GM18499 (cell line): ENCODE results near the gene ATXN1.

ENCODE experiments used
- ATAC-seq: cut with Tn5 transposase; IDR thresholded peaks from one replicate; pipeline ENCODE4 v1.9.1; 2021; ENCODE audit warnings: moderate number of reproducible peaks; ENCODE audit not compliant: insufficient read depth, unreplicated experiment

Gene ATXN1

GRCh38 chr6:16749516-16750485 is 11.5 kb downstream of the ATXN1 start:
- ATAC-seq: no peak

- ATAC-seq: no peak
Measured at GRCh38 chr6:16748025-16748319, 13.3 kb downstream of the ATXN1 start.

- no peak for ATAC-seq
Measured at GRCh38 chr6:16747232-16748024, 13.8 kb downstream of the ATXN1 start.

- no peak for ATAC-seq
Measured at GRCh38 chr6:16746812-16747211, 14.4 kb downstream of the ATXN1 start.

GRCh38 chr6:16746401-16746800 is 14.9 kb downstream of the ATXN1 start:
- no peak for ATAC-seq

GRCh38 chr6:16743664-16744210 is 17.5 kb downstream of the ATXN1 start:
- ATAC-seq: no peak

- no peak for ATAC-seq
Measured at GRCh38 chr6:16742116-16742515, 19.1 kb downstream of the ATXN1 start.

DNA sequence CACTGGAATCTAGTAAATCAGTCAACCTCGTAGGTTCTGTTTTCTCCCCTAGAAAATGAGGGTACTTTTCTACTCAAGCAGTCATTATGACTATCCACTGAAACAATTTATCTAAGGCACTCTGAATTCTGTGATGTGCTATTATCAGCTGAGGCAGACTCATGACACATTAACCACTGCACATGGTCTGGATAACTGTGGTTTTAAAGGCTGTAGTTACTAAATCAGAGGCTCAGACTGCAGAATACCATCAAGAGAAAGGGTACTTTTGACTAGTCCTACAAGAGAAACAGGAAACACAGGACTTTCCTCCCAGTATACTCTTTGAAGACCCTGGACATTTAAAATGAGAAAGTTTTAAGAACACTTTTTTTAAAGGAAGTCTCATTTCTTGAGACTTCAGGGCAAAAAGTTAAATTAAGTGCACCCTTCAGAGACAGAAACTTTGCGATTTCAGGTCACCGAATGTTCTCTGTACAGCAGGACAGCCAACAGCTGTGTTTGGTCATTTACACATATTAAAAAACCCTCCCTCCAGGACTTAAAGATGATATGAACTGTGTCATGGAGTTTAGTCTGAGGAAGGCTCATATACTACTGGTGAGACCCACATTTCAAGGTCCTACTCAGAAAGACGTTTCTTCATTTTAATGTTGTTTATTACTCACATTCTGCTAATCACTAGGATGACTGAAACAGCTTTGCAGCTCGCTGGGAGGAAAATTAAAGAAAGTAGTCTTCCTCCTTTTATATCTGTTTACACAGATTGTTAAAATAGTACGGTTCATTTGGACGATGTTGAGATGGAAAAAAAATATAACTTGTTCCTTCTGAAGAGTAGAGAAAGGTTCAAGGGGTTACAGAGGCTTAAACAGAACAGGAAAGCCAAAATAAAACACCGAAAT is 19.9 kb downstream of the ATXN1 start:
- no peak for ATAC-seq

DNA sequence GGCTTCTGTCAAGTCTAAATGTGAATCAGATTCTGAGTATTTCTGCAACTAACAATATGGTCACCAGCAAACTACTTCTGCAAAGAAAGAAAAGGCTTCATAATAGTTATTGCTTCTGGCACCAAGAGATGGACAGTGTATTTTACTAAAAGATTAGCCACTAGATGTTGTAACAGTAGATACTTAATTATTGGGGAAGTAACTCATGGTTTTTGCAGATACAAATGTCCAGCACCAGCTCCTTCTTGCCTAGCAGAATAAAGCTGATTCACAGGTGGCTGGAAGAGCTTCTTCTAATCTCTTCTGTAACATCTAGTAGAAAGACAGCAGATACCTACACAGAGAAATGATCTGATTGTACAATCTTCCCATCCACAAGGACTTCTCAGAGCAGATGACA is 21.2 kb downstream of the ATXN1 start:
- no peak for ATAC-seq

DNA sequence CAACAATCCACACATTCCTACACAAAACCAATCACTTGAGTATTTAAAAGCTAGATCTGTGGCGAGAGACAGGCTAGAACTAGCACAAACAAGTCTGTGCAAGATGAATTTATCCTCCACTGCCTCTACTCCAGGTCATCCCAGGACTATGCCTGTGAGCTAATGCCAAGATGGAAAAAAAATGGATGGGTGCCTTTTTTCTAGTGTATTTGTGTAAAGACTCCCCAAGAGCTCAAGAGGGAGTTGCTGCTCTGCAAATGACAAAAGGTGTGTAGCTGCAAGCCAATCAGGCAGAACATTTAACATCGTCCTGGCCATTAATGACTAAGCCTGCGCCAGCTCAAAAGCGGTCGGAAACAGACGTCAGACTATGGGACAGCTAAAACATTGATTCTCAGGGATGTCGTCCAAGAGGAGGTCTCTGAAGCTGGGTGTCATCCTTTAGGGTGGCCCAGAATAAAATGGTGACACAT is 21.9 kb downstream of the ATXN1 start:
- no peak for ATAC-seq

- no peak for ATAC-seq
Measured at GRCh38 chr6:16737925-16738324, 23.3 kb downstream of the ATXN1 start.

GRCh38 chr6:16736856-16737775 is 24.1 kb downstream of the ATXN1 start:
- ATAC-seq: no peak

- no peak for ATAC-seq
Measured at GRCh38 chr6:16735014-16735413, 26.2 kb downstream of the ATXN1 start.

GRCh38 chr6:16733085-16733484 is 28.2 kb downstream of the ATXN1 start:
- no peak for ATAC-seq

GRCh38 chr6:16731478-16732051 is 29.7 kb downstream of the ATXN1 start:
- peak; percentile 94 for ATAC-seq

DNA sequence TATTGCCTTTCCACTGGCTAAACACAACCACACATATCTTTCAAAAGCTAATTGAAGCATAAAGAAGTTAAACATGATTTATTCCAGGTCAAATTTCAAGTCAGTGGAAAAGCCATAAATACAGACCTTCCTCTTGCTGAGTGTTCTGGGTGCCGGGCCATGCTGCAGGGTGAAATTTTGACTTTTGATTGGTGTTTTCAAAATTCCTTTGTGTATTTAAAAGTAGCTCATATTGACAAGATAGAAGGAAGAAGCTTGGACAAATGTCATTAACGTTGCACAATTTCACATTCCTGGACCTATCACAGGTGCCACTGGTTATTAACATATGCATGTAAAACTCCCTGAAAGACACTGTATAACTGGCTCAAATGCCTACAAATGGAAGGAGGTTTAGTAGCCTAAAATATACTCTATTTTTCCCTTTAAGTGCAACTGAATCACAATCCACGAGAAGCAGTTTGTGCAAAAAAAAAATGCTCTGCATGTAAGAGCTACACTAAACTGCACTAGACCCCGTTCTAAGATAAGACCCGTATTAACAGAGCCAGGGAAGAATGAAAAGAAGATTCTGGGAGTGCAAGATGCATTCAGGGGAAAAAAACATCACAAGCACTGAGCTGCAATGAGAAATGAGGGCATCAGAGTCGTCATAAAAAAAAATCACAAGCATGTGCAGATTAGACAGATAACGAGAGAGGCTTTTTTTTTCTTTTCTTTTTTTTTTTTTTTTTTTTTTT is 30.4 kb downstream of the ATXN1 start:
- no peak for ATAC-seq

- ATAC-seq: no peak
Measured at GRCh38 chr6:16729744-16730143, 31.5 kb downstream of the ATXN1 start.

DNA sequence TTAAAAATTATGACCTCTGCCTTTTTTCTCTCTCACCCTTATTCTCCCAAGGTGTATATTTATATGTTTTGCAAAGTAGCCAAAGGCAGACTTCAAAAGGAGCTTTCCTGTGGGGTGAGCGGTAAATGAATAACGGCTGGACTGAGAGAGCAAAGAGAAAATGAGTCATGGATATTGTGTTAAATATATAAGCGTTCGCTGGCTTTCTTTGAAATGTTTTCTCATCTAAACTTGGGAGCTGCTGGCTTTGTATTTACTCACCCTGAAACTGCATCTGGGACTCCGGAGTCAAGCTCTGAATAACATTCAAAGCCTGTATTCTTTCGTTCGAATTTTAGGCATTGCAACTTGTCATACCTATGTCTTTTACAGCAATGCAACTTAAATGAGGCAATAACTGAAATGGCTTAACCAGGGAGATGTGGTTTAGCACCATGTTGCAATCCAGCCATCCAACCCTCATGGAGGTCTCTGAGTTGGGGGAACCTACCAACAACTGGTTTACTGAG is 32.0 kb downstream of the ATXN1 start:
- ATAC-seq: no peak
